GM23338 (cell line): Measurements from ENCODE around the gene EML3.

Source experiments
- CTCF ChIP-seq, 2 experiments: fragments of 200-600 bp in 1 of 2; sonication (generic) in 1 of 2; conservative IDR thresholded peaks; 2 replicates each; pipeline versions ENCODE4 v1.5.1 to v1.6.1; 2016 to 2017; ENCODE audit warnings: antibody characterized with exemption in 2 of 2, low read depth in 2 of 2, mild to moderate bottlenecking in 2 of 2, moderate library complexity in 1 of 2
- ETS1 ChIP-seq: IDR thresholded peaks from 2 replicates; pipeline ENCODE4 v1.6.1; 2016; ENCODE audit warnings: antibody characterized with exemption
- EZH2 ChIP-seq: fragments of 200-600 bp; sonication (generic); IDR thresholded peaks from one replicate; pipeline ENCODE4 v1.8.0; 2017; ENCODE audit warnings: antibody characterized with exemption, mild to moderate bottlenecking, low read depth; ENCODE audit not compliant: unreplicated experiment
- EZH2phosphoT487 ChIP-seq: fragments of 200-600 bp; sonication (generic); IDR thresholded peaks from one replicate; pipeline ENCODE4 v1.8.1; 2018; ENCODE audit warnings: antibody characterized with exemption; ENCODE audit not compliant: unreplicated experiment
- JUNB ChIP-seq: IDR thresholded peaks from one replicate; pipeline ENCODE4 v1.6.1; 2016; ENCODE audit warnings: antibody characterized with exemption; ENCODE audit not compliant: unreplicated experiment
- POLR2AphosphoS5 ChIP-seq: IDR thresholded peaks from 2 replicates; pipeline ENCODE4 v1.6.1; 2016; ENCODE audit warnings: antibody characterized with exemption, low read depth
- REST ChIP-seq: IDR thresholded peaks from one replicate; pipeline ENCODE4 v1.6.1; 2018; ENCODE audit warnings: antibody characterized with exemption; ENCODE audit not compliant: unreplicated experiment
- ZNF331 ChIP-seq: fragments of 250-450 bp; sonication (Bioruptor Pico); IDR thresholded peaks from 2 replicates; pipeline ENCODE4 v1.5.0; 2020; ENCODE audit warnings: low read depth, mild to moderate bottlenecking, moderate library complexity

- TF ChIP-seq CTCF (conservative IDR thresholded peaks at IDR 0.05; ENCODE audit: low read depth in 2 of 2) (no peak), POLR2AphosphoS5 (no peak), ZNF331 (CRISPR knock-in tag) (no peak), REST (no peak), EZH2phosphoT487 (no peak), EZH2 (no peak), ETS1 (no peak), JUNB (no peak)
Observed at GRCh38 chr11:62648967-62649364, 36.4 kb upstream of the EML3 start.
